ENCODE data around the gene FGF14. TPM values are rescaled to one million over a fixed set of nuclear protein-coding genes. Genes with fewer than 3 reads are reported as not detected.

FGF14 gene
- total RNA-seq, 1 donor from 2014 or later: 0.52 TPM

DNA sequence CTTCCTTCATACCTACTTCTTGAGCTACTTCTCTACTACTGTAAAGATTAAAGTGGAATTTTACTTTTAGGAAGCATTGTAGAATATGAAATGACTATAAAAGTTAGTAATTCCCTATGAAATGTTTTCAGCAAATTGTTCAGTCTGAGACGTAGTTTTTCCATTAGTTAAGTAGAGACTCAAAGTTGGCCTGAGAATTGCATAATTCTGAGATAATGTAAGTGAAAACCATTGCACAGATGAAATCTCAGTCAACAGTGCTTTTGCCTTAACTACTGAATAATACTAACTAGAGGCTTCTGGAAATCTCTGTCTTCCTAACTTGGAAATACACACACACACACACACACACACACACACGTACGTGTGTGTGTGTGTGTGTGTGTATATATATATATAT is 125.9 kb downstream of the FGF14 start:
- H3K36me3 ChIP-seq (ENCODE audit: control insufficient read depth in 3 of 3, insufficient read depth in 3 of 3, low read length in 3 of 3): no peaks in the 10 kb centered on the region
- H3K9me3 ChIP-seq (ENCODE audit: control insufficient read depth in 3 of 3, low read length in 3 of 3): no peaks in the 10 kb centered on the region
- no peaks in the 10 kb centered on the region for H3K27me3 ChIP-seq (ENCODE audit: control insufficient read depth in 3 of 3, insufficient read depth in 3 of 3, low read length in 3 of 3)
- no peak overlapping the region for H3K9ac ChIP-seq (ENCODE audit: low read depth in 1 of 3, low read length in 3 of 3)
- no peak overlapping the region for H3K27ac ChIP-seq (ENCODE audit: low read depth, low read length)
- H3K4me3 ChIP-seq (ENCODE audit: low read length in 3 of 3): no peak overlapping the region
- H3K4me1 ChIP-seq (ENCODE audit: control insufficient read depth in 3 of 3, insufficient read depth in 3 of 3, low read length in 3 of 3): no peaks in the 10 kb centered on the region

DNA sequence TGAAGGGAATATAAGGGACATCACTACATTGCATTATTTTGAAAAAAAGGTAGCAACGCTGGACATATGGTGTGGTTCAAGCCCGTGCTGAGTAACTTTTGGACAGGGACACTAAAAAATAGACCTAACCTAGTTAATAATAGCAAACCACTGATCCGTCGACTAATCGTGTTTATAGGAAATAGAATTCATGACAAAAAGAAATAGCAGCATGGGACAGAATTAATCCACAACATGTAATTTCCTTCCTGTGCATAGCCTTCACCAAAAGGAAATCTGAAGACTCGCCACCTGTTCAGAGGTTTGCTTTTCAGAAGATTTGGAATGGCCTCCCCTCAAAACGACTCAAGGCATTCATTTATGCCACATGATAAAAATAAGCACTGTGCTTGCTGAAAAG is 128.7 kb downstream of the FGF14 start:
- Histone ChIP-seq H3K9me3 (ENCODE audit: control insufficient read depth in 3 of 3, low read length in 3 of 3) (no peaks in the 10 kb centered on the region), H3K27me3 (ENCODE audit: control insufficient read depth in 3 of 3, insufficient read depth in 3 of 3, low read length in 3 of 3) (no peaks in the 10 kb centered on the region), H3K27ac (ENCODE audit: low read depth, low read length) (no peak overlapping the region), H3K9ac (ENCODE audit: low read depth in 1 of 3, low read length in 3 of 3) (no peak overlapping the region), H3K4me1 (ENCODE audit: control insufficient read depth in 3 of 3, insufficient read depth in 3 of 3, low read length in 3 of 3) (no peaks in the 10 kb centered on the region), H3K36me3 (ENCODE audit: control insufficient read depth in 3 of 3, insufficient read depth in 3 of 3, low read length in 3 of 3) (no peaks in the 10 kb centered on the region), H3K4me3 (ENCODE audit: low read length in 3 of 3) (no peak overlapping the region)

DNA sequence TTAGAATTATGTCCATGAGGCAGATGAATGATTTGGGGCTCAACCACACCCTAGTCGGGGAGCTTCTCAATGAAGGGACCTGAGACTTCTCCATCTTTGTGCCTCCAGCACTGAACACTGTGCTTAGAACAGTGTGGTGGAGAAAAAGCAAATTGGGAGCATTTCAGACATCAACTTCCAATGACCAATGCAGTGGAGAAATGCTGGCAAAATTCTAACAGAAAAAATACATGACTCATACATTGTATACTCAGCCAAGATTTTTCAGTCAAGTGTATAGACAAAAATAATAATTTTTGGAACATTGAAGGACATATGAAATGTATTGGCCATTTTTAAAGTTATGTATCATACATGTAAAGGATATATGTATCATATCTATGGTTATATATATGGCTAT is 134.7 kb downstream of the FGF14 start:
- no peaks in the 10 kb centered on the region for H3K9me3 ChIP-seq (ENCODE audit: control insufficient read depth in 3 of 3, low read length in 3 of 3)
- H3K9ac ChIP-seq (ENCODE audit: low read depth in 1 of 3, low read length in 3 of 3): no peak overlapping the region
- H3K36me3 ChIP-seq (ENCODE audit: control insufficient read depth in 3 of 3, insufficient read depth in 3 of 3, low read length in 3 of 3): no peaks in the 10 kb centered on the region
- no peak overlapping the region for H3K27ac ChIP-seq (ENCODE audit: low read depth, low read length)
- no peaks in the 10 kb centered on the region for H3K27me3 ChIP-seq (ENCODE audit: control insufficient read depth in 3 of 3, insufficient read depth in 3 of 3, low read length in 3 of 3)
- no peak overlapping the region for H3K4me3 ChIP-seq (ENCODE audit: low read length in 3 of 3)
- H3K4me1 ChIP-seq (ENCODE audit: control insufficient read depth in 3 of 3, insufficient read depth in 3 of 3, low read length in 3 of 3): no peaks in the 10 kb centered on the region

DNA sequence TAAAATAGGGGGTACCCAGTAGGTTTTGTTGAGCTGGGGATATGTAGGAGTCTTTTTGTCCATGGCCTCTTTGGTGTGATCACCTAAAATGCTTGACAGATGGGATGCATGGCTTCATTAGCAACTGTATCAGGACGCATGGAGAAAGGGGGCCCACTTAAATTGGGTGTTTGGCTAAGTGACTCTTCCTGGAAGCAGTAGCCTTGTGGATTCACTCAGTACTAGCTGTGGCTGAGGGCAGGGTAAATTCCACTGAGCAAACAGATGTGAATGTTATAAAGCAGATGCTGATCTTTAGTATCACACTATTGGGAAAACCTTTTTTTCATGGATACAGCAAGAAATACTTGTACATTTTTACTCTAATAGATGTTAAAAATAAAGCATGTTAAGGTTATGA is 140.0 kb downstream of the FGF14 start:
- H3K4me1 ChIP-seq (ENCODE audit: control insufficient read depth in 3 of 3, insufficient read depth in 3 of 3, low read length in 3 of 3): no peaks in the 10 kb centered on the region
- H3K9me3 ChIP-seq (ENCODE audit: control insufficient read depth in 3 of 3, low read length in 3 of 3): no peaks in the 10 kb centered on the region
- H3K9ac ChIP-seq (ENCODE audit: low read depth in 1 of 3, low read length in 3 of 3): no peak overlapping the region
- H3K27ac ChIP-seq (ENCODE audit: low read depth, low read length): no peak overlapping the region
- H3K27me3 ChIP-seq (ENCODE audit: control insufficient read depth in 3 of 3, insufficient read depth in 3 of 3, low read length in 3 of 3): no peaks in the 10 kb centered on the region
- no peak overlapping the region for H3K4me3 ChIP-seq (ENCODE audit: low read length in 3 of 3)
- H3K36me3 ChIP-seq (ENCODE audit: control insufficient read depth in 3 of 3, insufficient read depth in 3 of 3, low read length in 3 of 3): no peaks in the 10 kb centered on the region

DNA sequence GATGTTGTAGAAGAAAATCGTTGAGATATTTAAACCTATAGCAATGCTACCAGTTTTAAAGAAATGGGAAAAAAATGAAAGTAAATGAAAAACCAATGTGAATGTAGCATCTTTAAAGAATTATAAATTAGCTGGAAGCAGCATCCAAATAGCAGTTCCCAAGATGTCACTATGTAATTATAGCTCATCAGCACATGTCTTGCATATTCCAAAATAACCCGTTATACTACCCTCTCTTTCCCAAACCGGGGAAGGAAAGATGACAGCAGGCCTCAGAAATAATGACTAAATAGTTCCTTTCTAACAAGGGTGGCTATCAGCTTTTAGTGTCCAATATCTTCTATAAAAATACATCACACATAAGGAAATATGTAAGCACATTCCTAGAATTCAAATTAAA is 140.5 kb downstream of the FGF14 start:
- Histone ChIP-seq H3K4me1 (ENCODE audit: control insufficient read depth in 3 of 3, insufficient read depth in 3 of 3, low read length in 3 of 3) (no peaks in the 10 kb centered on the region), H3K4me3 (ENCODE audit: low read length in 3 of 3) (no peak overlapping the region), H3K9me3 (ENCODE audit: control insufficient read depth in 3 of 3, low read length in 3 of 3) (no peaks in the 10 kb centered on the region), H3K27me3 (ENCODE audit: control insufficient read depth in 3 of 3, insufficient read depth in 3 of 3, low read length in 3 of 3) (no peaks in the 10 kb centered on the region), H3K9ac (ENCODE audit: low read depth in 1 of 3, low read length in 3 of 3) (no peak overlapping the region), H3K27ac (ENCODE audit: low read depth, low read length) (no peak overlapping the region), H3K36me3 (ENCODE audit: control insufficient read depth in 3 of 3, insufficient read depth in 3 of 3, low read length in 3 of 3) (no peaks in the 10 kb centered on the region)

DNA sequence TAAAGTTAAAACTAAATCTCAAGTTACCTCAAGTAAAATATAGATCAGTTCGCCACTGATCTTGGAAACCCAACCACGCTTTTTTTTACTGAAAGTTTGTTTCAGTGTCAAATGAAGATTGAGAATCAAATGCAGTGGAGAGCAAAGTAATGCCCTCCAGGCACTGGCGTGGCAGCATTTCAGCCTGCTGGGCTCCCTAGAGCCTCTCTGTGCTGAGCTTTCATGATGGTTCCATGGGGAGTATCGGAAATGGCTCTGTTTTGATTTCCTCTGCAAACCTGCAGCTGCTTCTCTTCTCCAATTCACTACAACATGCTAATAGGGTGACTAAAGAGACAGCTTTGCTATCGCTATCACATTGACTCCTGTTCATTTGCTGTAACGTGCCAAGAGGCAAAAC is 141.6 kb downstream of the FGF14 start:
- H3K4me3 ChIP-seq (ENCODE audit: low read length in 3 of 3): no peak overlapping the region
- H3K9ac ChIP-seq (ENCODE audit: low read depth in 1 of 3, low read length in 3 of 3): no peak overlapping the region
- H3K36me3 ChIP-seq (ENCODE audit: control insufficient read depth in 3 of 3, insufficient read depth in 3 of 3, low read length in 3 of 3): no peaks in the 10 kb centered on the region
- no peaks in the 10 kb centered on the region for H3K4me1 ChIP-seq (ENCODE audit: control insufficient read depth in 3 of 3, insufficient read depth in 3 of 3, low read length in 3 of 3)
- no peak overlapping the region for H3K27ac ChIP-seq (ENCODE audit: low read depth, low read length)
- no peaks in the 10 kb centered on the region for H3K27me3 ChIP-seq (ENCODE audit: control insufficient read depth in 3 of 3, insufficient read depth in 3 of 3, low read length in 3 of 3)
- H3K9me3 ChIP-seq (ENCODE audit: control insufficient read depth in 3 of 3, low read length in 3 of 3): no peaks in the 10 kb centered on the region

DNA sequence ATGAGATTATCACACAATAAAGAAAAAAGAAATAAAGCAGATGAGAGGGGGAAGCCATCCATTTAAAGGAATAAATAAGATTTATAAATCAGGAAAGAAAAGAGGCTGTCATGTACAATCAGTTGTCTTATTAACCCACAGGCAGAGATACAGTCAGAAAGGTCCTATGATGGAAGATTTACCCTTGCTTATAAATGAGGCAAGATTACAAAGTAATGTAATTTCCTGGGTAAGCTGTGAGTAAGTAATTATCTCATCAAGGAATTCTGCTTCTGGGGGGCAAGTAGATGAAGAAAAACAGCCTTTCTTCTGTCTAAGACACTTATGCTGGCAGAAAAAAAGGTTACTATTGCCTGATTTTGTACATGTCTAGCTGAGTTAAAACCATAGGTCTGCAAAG is 146.4 kb downstream of the FGF14 start:
- H3K4me3 ChIP-seq (ENCODE audit: low read length in 3 of 3): no peak overlapping the region
- no peaks in the 10 kb centered on the region for H3K9me3 ChIP-seq (ENCODE audit: control insufficient read depth in 3 of 3, low read length in 3 of 3)
- H3K4me1 ChIP-seq (ENCODE audit: control insufficient read depth in 3 of 3, insufficient read depth in 3 of 3, low read length in 3 of 3): no peaks in the 10 kb centered on the region

DNA sequence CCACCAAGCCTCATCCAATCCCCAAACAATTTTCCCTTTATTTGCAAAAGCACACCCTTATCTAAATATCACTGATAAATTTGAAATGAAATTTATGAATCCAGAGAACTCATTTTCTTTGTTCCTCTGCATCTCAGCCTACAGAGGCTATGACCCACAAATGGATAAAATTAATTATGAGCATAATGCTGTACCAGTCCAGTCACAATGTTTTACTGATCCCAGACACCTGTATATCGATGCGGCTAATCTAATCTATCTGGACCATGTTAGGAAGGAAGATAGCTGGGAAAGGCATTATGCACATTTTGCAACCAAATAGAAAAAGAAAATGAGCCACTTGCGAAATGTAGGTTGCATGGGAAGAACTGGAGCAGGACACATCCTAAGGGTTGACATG is 150.0 kb downstream of the FGF14 start:
- Histone ChIP-seq H3K9me3 (ENCODE audit: control insufficient read depth in 3 of 3, low read length in 3 of 3) (no peaks in the 10 kb centered on the region), H3K27ac (ENCODE audit: low read depth, low read length) (no peak overlapping the region), H3K9ac (ENCODE audit: low read depth in 1 of 3, low read length in 3 of 3) (no peak overlapping the region), H3K36me3 (ENCODE audit: control insufficient read depth in 3 of 3, insufficient read depth in 3 of 3, low read length in 3 of 3) (no peaks in the 10 kb centered on the region), H3K27me3 (ENCODE audit: control insufficient read depth in 3 of 3, insufficient read depth in 3 of 3, low read length in 3 of 3) (no peaks in the 10 kb centered on the region), H3K4me3 (ENCODE audit: low read length in 3 of 3) (no peak overlapping the region), H3K4me1 (ENCODE audit: control insufficient read depth in 3 of 3, insufficient read depth in 3 of 3, low read length in 3 of 3) (no peaks in the 10 kb centered on the region)

More for the DNA sequence above, 146.4 kb downstream of the FGF14 start:
- no peaks in the 10 kb centered on the region for H3K36me3 ChIP-seq (ENCODE audit: control insufficient read depth in 3 of 3, insufficient read depth in 3 of 3, low read length in 3 of 3)
- H3K27me3 ChIP-seq (ENCODE audit: control insufficient read depth in 3 of 3, insufficient read depth in 3 of 3, low read length in 3 of 3): no peaks in the 10 kb centered on the region
- no peak overlapping the region for H3K27ac ChIP-seq (ENCODE audit: low read depth, low read length)
- H3K9ac ChIP-seq (ENCODE audit: low read depth in 1 of 3, low read length in 3 of 3): no peak overlapping the region

DNA sequence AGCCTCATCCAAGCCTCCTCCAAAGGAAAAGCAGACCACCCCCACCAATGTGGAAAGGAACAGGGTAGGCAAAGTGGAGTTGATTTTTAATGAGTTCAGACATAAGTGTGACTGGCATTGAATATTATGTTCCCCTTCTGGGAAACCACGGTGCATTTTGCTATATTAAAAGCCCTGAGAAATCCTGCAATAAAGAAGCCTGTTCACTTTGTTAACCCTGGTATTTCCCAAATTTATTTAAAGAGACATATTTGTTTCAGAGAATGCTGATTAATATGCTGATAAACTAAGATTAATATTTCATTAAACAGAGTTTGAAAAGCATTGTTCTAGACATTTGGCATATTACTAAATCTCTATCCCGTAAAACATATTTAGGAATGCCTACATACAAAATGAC is 151.4 kb downstream of the FGF14 start:
- no peaks in the 10 kb centered on the region for H3K4me1 ChIP-seq (ENCODE audit: control insufficient read depth in 3 of 3, insufficient read depth in 3 of 3, low read length in 3 of 3)
- H3K36me3 ChIP-seq (ENCODE audit: control insufficient read depth in 3 of 3, insufficient read depth in 3 of 3, low read length in 3 of 3): no peaks in the 10 kb centered on the region
- no peak overlapping the region for H3K9ac ChIP-seq (ENCODE audit: low read depth in 1 of 3, low read length in 3 of 3)
- H3K9me3 ChIP-seq (ENCODE audit: control insufficient read depth in 3 of 3, low read length in 3 of 3): no peaks in the 10 kb centered on the region
- no peak overlapping the region for H3K4me3 ChIP-seq (ENCODE audit: low read length in 3 of 3)
- no peaks in the 10 kb centered on the region for H3K27me3 ChIP-seq (ENCODE audit: control insufficient read depth in 3 of 3, insufficient read depth in 3 of 3, low read length in 3 of 3)
- no peak overlapping the region for H3K27ac ChIP-seq (ENCODE audit: low read depth, low read length)

DNA sequence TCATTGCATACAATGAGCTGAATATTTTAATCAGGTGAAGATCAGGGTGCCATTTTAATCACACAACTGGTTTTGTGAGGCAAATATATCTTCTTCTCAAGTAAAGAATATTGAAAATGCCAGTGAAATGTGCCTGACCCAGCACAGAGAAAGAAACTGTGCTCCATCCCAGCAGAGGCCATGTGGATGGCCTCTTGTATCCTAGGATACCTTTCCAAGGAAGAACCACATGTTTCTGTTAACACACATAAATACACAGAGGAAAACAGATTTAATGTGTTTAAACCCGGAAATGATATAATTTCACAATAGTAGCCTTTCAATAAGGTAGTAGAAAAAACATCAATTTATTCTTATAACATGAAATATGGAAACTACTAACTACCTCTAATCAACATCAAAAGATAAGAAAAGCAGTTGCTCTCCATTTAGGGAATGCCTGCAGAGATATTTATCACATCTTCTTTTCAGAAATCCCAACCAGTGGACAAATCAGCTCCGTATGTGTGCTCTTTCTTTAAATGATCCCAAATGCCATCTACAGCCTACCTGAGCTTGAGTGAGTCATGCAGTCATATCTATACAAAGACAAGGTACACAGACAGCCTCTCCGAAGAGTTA is 157.1 kb downstream of the FGF14 start:
- Histone ChIP-seq H3K27me3 (ENCODE audit: control insufficient read depth in 3 of 3, insufficient read depth in 3 of 3, low read length in 3 of 3) (no peaks in the 10 kb centered on the region), H3K27ac (ENCODE audit: low read depth, low read length) (no peak overlapping the region), H3K36me3 (ENCODE audit: control insufficient read depth in 3 of 3, insufficient read depth in 3 of 3, low read length in 3 of 3) (no peaks in the 10 kb centered on the region), H3K9ac (ENCODE audit: low read depth in 1 of 3, low read length in 3 of 3) (no peak overlapping the region), H3K4me1 (ENCODE audit: control insufficient read depth in 3 of 3, insufficient read depth in 3 of 3, low read length in 3 of 3) (no peaks in the 10 kb centered on the region), H3K9me3 (ENCODE audit: control insufficient read depth in 3 of 3, low read length in 3 of 3) (no peaks in the 10 kb centered on the region), H3K4me3 (ENCODE audit: low read length in 3 of 3) (no peak overlapping the region)

DNA sequence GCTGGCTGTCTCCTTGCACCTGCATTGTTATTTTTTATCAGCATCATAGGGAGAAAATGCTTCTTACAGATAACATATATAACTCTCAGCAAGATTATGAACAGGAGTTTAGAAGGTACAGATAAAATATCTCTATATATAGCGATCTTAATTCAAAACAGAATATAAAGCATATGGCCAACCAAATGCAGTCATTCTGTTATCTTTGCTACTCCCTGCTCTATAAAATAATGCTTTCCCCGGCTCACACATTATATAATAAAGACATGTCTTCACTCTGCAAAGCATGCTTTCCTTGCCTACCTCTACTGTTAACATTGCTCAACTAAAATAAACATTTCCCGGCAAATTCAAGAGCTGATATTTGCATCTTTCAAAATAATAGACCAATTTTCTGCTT is 161.7 kb downstream of the FGF14 start:
- H3K27ac ChIP-seq (ENCODE audit: low read depth, low read length): no peak overlapping the region
- H3K4me3 ChIP-seq (ENCODE audit: low read length in 3 of 3): no peak overlapping the region
- H3K4me1 ChIP-seq (ENCODE audit: control insufficient read depth in 3 of 3, insufficient read depth in 3 of 3, low read length in 3 of 3): no peaks in the 10 kb centered on the region
- H3K36me3 ChIP-seq (ENCODE audit: control insufficient read depth in 3 of 3, insufficient read depth in 3 of 3, low read length in 3 of 3): no peaks in the 10 kb centered on the region
- no peaks in the 10 kb centered on the region for H3K27me3 ChIP-seq (ENCODE audit: control insufficient read depth in 3 of 3, insufficient read depth in 3 of 3, low read length in 3 of 3)
- no peaks in the 10 kb centered on the region for H3K9me3 ChIP-seq (ENCODE audit: control insufficient read depth in 3 of 3, low read length in 3 of 3)
- H3K9ac ChIP-seq (ENCODE audit: low read depth in 1 of 3, low read length in 3 of 3): no peak overlapping the region

Data from skeletal muscle tissue (tissue), 4 donors.